HCT116 (cell line): ENCODE data around the gene C5orf52. TPM values are rescaled to one million over a fixed set of nuclear protein-coding genes. Genes with fewer than 3 reads are reported as not detected.

ENCODE experiments used
- ATAC-seq: fragments of 200-7000 bp; cut with Tn5 transposase; 2 replicates; pipeline ENCODE4 v1.9.1; 2020; ENCODE audit warnings: mild to moderate bottlenecking, moderate library complexity
- BruUV-seq: library from RNA; stranded (reverse); fragments of 400-500 nt; replicated peaks from 2 replicates; lab custom pipeline; 2021; lab: Mats Ljungman, UMichigan
- CTCF ChIA-PET: fragments of 300-600 bp; sonication (Branson Sonifier 250); formaldehyde crosslinking; loops from one replicate; lab custom pipeline; 2021; ENCODE audit warnings: antibody characterized with exemption; lab: Charles Lee
- POLR2A ChIA-PET: fragments of 300-600, 350-600 bp; sonication (Branson Sonifier 250); formaldehyde crosslinking; loops from one replicate; lab custom pipeline; 2021; ENCODE audit warnings: antibody characterized with exemption; lab: Charles Lee
- RAD21 ChIA-PET, 2 experiments: fragments of 300-600 bp; sonication (Branson Sonifier 250); formaldehyde crosslinking; loops; one replicate each; lab custom pipeline; 2023; ENCODE audit warnings: low total read pairs in 2 of 2; ENCODE audit not compliant: uncharacterized antibody in 2 of 2, unreplicated experiment in 2 of 2, low non-redundant PET in 1 of 2; lab: Charles Lee
- DNase-seq: peaks from one replicate; pipeline ENCODE4 v3.0.0-alpha.2; 2010; ENCODE audit warnings: low read depth, low spot score
- H2AFZ ChIP-seq: fragments of 200-600 bp; shearing (Covaris generic), sonication (generic); 2 replicates; pipeline ENCODE4 v1.6.1; 2017; ENCODE audit warnings: low read depth, mixed run types, mixed read lengths, antibody characterized with exemption, low read length; ENCODE audit not compliant: poor library complexity, severe bottlenecking
- H3K27ac ChIP-seq: 2 replicates; pipeline ENCODE4 v1.5.1; 2012; ENCODE audit warnings: low read depth, low read length
- H3K27me3 ChIP-seq: fragments of 200-600 bp; sonication (generic); 2 replicates; pipeline ENCODE4 v1.6.1; 2016; ENCODE audit warnings: mixed run types, low read length, mixed read lengths; ENCODE audit not compliant: insufficient read depth
- H3K36me3 ChIP-seq, 2 experiments: fragments of 200-500 bp in 1 of 2; fragments of 200-600 bp in 1 of 2; sonication (Bioruptor generic) in 1 of 2; sonication (generic) in 1 of 2; 2 replicates each; pipeline versions ENCODE4 v1.5.1 to v1.6.1; 2014 to 2016; ENCODE audit warnings: low read length in 2 of 2, inconsistent platforms in 1 of 2, mixed read lengths in 1 of 2, mixed run types in 1 of 2; ENCODE audit not compliant: insufficient read depth in 2 of 2, control insufficient read depth in 1 of 2
- H3K4me1 ChIP-seq, 2 experiments: fragments of 200-600 bp in 1 of 2; sonication (generic) in 1 of 2; 2 replicates each; pipeline versions ENCODE4 v1.5.1 to v1.6.1; 2012 to 2017; ENCODE audit warnings: low read length in 2 of 2, inconsistent platforms in 1 of 2, mild to moderate bottlenecking in 1 of 2, mixed read lengths in 1 of 2, mixed run types in 1 of 2, moderate library complexity in 1 of 2; ENCODE audit not compliant: insufficient read depth in 2 of 2, control insufficient read depth in 1 of 2
- H3K4me2 ChIP-seq: fragments of 200-600 bp; sonication (generic); 2 replicates; pipeline ENCODE4 v1.6.1; 2017; ENCODE audit warnings: mixed run types, low read length, mixed read lengths
- H3K4me3 ChIP-seq, 2 experiments: fragments of 200-600 bp in 1 of 2; sonication (generic) in 1 of 2; replicated peaks in 1 of 2; 2 replicates each; pipeline ENCODE4 v1.5.1; 2011 to 2016; ENCODE audit warnings: low read length in 2 of 2, control low read depth in 1 of 2, low read depth in 1 of 2, mild to moderate bottlenecking in 1 of 2, mixed read lengths in 1 of 2, mixed run types in 1 of 2
- H3K79me2 ChIP-seq: fragments of 200-600 bp; sonication (generic); 2 replicates; pipeline ENCODE4 v1.6.1; 2017; ENCODE audit warnings: mild to moderate bottlenecking, mixed run types, low read length, moderate library complexity, mixed read lengths; ENCODE audit not compliant: insufficient read depth
- H3K9ac ChIP-seq: fragments of 200-600 bp; sonication (generic); 2 replicates; pipeline ENCODE4 v1.6.1; 2016; ENCODE audit warnings: low read length, mixed read lengths
- H3K9me2 ChIP-seq: fragments of 200-600 bp; sonication (generic), shearing (Covaris generic); 2 replicates; pipeline ENCODE4 v1.6.1; 2017; ENCODE audit warnings: mixed run types, mild to moderate bottlenecking, moderate library complexity; ENCODE audit not compliant: insufficient read depth
- H3K9me3 ChIP-seq, 2 experiments: fragments of 200-500 bp in 1 of 2; fragments of 200-600 bp in 1 of 2; sonication (Bioruptor generic) in 1 of 2; sonication (generic) in 1 of 2; 2 replicates each; pipeline ENCODE4 v1.6.1; 2014 to 2017; ENCODE audit warnings: low read length in 2 of 2, mixed read lengths in 2 of 2, inconsistent platforms in 1 of 2, low read depth in 1 of 2, mild to moderate bottlenecking in 1 of 2, mixed run types in 1 of 2, moderate library complexity in 1 of 2; ENCODE audit not compliant: control insufficient read depth in 1 of 2, insufficient read depth in 1 of 2
- H4K20me1 ChIP-seq: fragments of 200-600 bp; sonication (generic), shearing (Covaris generic); 2 replicates; pipeline ENCODE4 v1.6.1; 2017; ENCODE audit warnings: mixed run types, mild to moderate bottlenecking, moderate library complexity; ENCODE audit not compliant: insufficient read depth
- CBX3 ChIP-seq: IDR thresholded peaks from 2 replicates; pipeline ENCODE4 v1.6.1; 2012; ENCODE audit warnings: low read depth
- CEBPB ChIP-seq: IDR thresholded peaks from 2 replicates; pipeline ENCODE4 v1.6.1; 2012; ENCODE audit warnings: low read depth
- EGR1 ChIP-seq: IDR thresholded peaks from 2 replicates; pipeline ENCODE4 v1.6.1; 2012; ENCODE audit warnings: low read depth
- ELF1 ChIP-seq: IDR thresholded peaks from 2 replicates; pipeline ENCODE4 v1.6.1; 2012; ENCODE audit warnings: low read depth, borderline replicate concordance
- EZH2phosphoT487 ChIP-seq: fragments of 200-600 bp; IDR thresholded peaks from 2 replicates; pipeline ENCODE4 v1.6.1; 2018; ENCODE audit warnings: antibody characterized with exemption, borderline replicate concordance
- JUND ChIP-seq: IDR thresholded peaks from 2 replicates; pipeline ENCODE4 v1.6.1; 2012
- POLR2A ChIP-seq: IDR thresholded peaks from 2 replicates; pipeline ENCODE4 v1.7.0; 2011; ENCODE audit warnings: borderline replicate concordance; ENCODE audit not compliant: insufficient read depth, insufficient read length; ENCODE audit errors: extremely low read depth
- POLR2AphosphoS5 ChIP-seq: IDR thresholded peaks from 2 replicates; pipeline ENCODE4 v1.6.1; 2011; ENCODE audit warnings: mild to moderate bottlenecking, low read depth, low read length, moderate library complexity
- RAD21 ChIP-seq: IDR thresholded peaks from 2 replicates; pipeline ENCODE4 v1.6.1; 2012; ENCODE audit warnings: low read depth, mild to moderate bottlenecking
- SP1 ChIP-seq: IDR thresholded peaks from 2 replicates; pipeline ENCODE4 v1.6.1; 2012; ENCODE audit warnings: low read depth
- SRF ChIP-seq: IDR thresholded peaks from 2 replicates; pipeline ENCODE4 v1.6.1; 2012; ENCODE audit warnings: low read depth
- TCF7L2 ChIP-seq: IDR thresholded peaks from 2 replicates; pipeline ENCODE4 v1.7.0; 2011; ENCODE audit warnings: borderline replicate concordance, inconsistent platforms; ENCODE audit not compliant: insufficient read depth, insufficient read length; ENCODE audit errors: extremely low read depth
- YY1 ChIP-seq: IDR thresholded peaks from 2 replicates; pipeline ENCODE4 v1.6.1; 2011; ENCODE audit warnings: low read length, low read depth, moderate library complexity, mild to moderate bottlenecking; ENCODE audit not compliant: insufficient replicate concordance; ENCODE audit errors: extremely low read depth
- ZFX ChIP-seq: fragments of 450-650 bp; IDR thresholded peaks from 2 replicates; pipeline ENCODE4 v1.6.1; 2017
- ZNF274 ChIP-seq: fragments of 200-500 bp; sonication (Bioruptor generic); IDR thresholded peaks from 2 replicates; pipeline ENCODE4 v1.6.1; 2014; ENCODE audit warnings: mild to moderate bottlenecking, low read depth, low read length, inconsistent platforms
- intact Hi-C: fragments of 100-400 bp; cut with micrococcal nuclease; formaldehyde crosslinking; loops from 2 replicates; pipeline ENCODE4 v1.10.0; 2022
- total RNA-seq: library from RNA; stranded (reverse); gene quantifications from one replicate; pipeline ENCODE4 v1.2.1, GENCODE V29; 2021; ENCODE audit not compliant: unreplicated experiment
- TF ChIP-seq, protein P1 (sequence below): IDR thresholded peaks from 2 replicates; pipeline ENCODE4 v1.6.1; 2012; ENCODE audit warnings: low read depth
- TF ChIP-seq, protein P2 (sequence below), 3 experiments: fragments of 200-600 bp in 1 of 3; sonication (generic) in 1 of 3; IDR thresholded peaks in 2 of 3; conservative IDR thresholded peaks in 1 of 3; 2 replicates each; pipeline ENCODE4 v1.5.1; 2012 to 2017; ENCODE audit warnings: low read depth in 2 of 3, low read length in 2 of 3, antibody characterized with exemption in 1 of 3, borderline replicate concordance in 1 of 3, control low read depth in 1 of 3, mild to moderate bottlenecking in 1 of 3, mixed read lengths in 1 of 3, mixed run types in 1 of 3, moderate library complexity in 1 of 3; ENCODE audit not compliant: insufficient read depth in 1 of 3
- TF ChIP-seq, protein P3 (sequence below): IDR thresholded peaks from 2 replicates; pipeline ENCODE4 v1.6.1; 2012
- TF ChIP-seq, protein P4 (sequence below): IDR thresholded peaks from 2 replicates; pipeline ENCODE4 v1.6.1; 2011; ENCODE audit warnings: mild to moderate bottlenecking, low read length, moderate library complexity; ENCODE audit not compliant: insufficient replicate concordance; ENCODE audit errors: extremely low read depth

The C5orf52 gene
- total RNA-seq, 1 experiment from 2014 or later = not detected

DNA sequence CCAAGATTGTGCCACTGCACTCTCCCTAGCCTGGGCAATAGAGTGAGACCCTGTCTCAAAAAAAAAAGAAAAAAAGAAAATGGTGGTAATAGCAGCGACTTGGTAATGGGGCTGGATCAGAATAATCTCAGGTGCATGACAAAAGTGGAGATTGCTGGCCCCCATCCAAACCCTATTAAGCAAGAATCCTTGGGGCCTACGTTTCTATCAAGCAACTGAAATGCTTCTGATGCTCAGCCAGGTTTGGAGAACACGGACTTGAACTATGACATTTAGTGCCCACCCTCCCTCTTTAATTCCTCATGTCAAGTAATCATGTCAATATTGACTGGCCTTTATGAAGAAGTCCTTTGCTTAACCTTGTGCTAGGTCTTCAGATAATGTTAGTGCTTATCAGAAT, 6.6 kb downstream of the C5orf52 start:
- BruUV-seq = no TSS peak
- Histone ChIP-seq H3K27ac (no peak overlapping the region), H3K36me3 (no peaks in the 10 kb centered on the region), H4K20me1 (no peaks in the 10 kb centered on the region), H3K79me2 (no peaks in the 10 kb centered on the region), H3K9ac (no peak overlapping the region), H3K27me3 (no peaks in the 10 kb centered on the region), H3K9me3 (no peaks in the 10 kb centered on the region), H2AFZ (no peak overlapping the region), H3K9me2 (no peaks in the 10 kb centered on the region), H3K4me1 (no peaks in the 10 kb centered on the region), H3K4me3 (no peak overlapping the region), H3K4me2 (no peak overlapping the region)
- CTCF ChIA-PET = no interaction called here
- POLR2A ChIA-PET = no interaction called here
- no peak for ATAC-seq
- TF ChIP-seq ZFX (no peak), JUND (no peak), CEBPB (no peak), POLR2A (no peak), CBX3 (no peak), EZH2phosphoT487 (no peak), SRF (no peak), ELF1 (no peak), POLR2AphosphoS5 (no peak), TCF7L2 (no peak), EGR1 (no peak), YY1 (no peak), SP1 (no peak), RAD21 (no peak), ZNF274 (no peak)
- TF ChIP-seq, protein P1, sequence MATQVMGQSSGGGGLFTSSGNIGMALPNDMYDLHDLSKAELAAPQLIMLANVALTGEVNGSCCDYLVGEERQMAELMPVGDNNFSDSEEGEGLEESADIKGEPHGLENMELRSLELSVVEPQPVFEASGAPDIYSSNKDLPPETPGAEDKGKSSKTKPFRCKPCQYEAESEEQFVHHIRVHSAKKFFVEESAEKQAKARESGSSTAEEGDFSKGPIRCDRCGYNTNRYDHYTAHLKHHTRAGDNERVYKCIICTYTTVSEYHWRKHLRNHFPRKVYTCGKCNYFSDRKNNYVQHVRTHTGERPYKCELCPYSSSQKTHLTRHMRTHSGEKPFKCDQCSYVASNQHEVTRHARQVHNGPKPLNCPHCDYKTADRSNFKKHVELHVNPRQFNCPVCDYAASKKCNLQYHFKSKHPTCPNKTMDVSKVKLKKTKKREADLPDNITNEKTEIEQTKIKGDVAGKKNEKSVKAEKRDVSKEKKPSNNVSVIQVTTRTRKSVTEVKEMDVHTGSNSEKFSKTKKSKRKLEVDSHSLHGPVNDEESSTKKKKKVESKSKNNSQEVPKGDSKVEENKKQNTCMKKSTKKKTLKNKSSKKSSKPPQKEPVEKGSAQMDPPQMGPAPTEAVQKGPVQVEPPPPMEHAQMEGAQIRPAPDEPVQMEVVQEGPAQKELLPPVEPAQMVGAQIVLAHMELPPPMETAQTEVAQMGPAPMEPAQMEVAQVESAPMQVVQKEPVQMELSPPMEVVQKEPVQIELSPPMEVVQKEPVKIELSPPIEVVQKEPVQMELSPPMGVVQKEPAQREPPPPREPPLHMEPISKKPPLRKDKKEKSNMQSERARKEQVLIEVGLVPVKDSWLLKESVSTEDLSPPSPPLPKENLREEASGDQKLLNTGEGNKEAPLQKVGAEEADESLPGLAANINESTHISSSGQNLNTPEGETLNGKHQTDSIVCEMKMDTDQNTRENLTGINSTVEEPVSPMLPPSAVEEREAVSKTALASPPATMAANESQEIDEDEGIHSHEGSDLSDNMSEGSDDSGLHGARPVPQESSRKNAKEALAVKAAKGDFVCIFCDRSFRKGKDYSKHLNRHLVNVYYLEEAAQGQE = no peak
- TF ChIP-seq, protein P2, sequence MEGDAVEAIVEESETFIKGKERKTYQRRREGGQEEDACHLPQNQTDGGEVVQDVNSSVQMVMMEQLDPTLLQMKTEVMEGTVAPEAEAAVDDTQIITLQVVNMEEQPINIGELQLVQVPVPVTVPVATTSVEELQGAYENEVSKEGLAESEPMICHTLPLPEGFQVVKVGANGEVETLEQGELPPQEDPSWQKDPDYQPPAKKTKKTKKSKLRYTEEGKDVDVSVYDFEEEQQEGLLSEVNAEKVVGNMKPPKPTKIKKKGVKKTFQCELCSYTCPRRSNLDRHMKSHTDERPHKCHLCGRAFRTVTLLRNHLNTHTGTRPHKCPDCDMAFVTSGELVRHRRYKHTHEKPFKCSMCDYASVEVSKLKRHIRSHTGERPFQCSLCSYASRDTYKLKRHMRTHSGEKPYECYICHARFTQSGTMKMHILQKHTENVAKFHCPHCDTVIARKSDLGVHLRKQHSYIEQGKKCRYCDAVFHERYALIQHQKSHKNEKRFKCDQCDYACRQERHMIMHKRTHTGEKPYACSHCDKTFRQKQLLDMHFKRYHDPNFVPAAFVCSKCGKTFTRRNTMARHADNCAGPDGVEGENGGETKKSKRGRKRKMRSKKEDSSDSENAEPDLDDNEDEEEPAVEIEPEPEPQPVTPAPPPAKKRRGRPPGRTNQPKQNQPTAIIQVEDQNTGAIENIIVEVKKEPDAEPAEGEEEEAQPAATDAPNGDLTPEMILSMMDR (IDR thresholded peaks at IDR 0.05 in 2 of 3, conservative IDR thresholded peaks at IDR 0.05 in 1 of 3; ENCODE audit: borderline replicate concordance in 1 of 3, insufficient read depth in 1 of 3, low read depth in 2 of 3, low read length in 2 of 3) = no peak
- TF ChIP-seq, protein P3, sequence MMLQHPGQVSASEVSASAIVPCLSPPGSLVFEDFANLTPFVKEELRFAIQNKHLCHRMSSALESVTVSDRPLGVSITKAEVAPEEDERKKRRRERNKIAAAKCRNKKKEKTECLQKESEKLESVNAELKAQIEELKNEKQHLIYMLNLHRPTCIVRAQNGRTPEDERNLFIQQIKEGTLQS = no peak
- TF ChIP-seq, protein P4, sequence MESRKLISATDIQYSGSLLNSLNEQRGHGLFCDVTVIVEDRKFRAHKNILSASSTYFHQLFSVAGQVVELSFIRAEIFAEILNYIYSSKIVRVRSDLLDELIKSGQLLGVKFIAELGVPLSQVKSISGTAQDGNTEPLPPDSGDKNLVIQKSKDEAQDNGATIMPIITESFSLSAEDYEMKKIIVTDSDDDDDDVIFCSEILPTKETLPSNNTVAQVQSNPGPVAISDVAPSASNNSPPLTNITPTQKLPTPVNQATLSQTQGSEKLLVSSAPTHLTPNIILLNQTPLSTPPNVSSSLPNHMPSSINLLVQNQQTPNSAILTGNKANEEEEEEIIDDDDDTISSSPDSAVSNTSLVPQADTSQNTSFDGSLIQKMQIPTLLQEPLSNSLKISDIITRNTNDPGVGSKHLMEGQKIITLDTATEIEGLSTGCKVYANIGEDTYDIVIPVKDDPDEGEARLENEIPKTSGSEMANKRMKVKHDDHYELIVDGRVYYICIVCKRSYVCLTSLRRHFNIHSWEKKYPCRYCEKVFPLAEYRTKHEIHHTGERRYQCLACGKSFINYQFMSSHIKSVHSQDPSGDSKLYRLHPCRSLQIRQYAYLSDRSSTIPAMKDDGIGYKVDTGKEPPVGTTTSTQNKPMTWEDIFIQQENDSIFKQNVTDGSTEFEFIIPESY = no peak
- RAD21 ChIA-PET = no interaction called here
- DNase-seq = no peak
- intact Hi-C loops = no loop called here
